Measurements from ENCODE around the gene PAFAH1B2. TPM values are rescaled to one million over a fixed set of nuclear protein-coding genes. Genes with fewer than 3 reads are reported as not detected.

PAFAH1B2 gene
- total and polyA plus RNA-seq, 2 donors (not counting 3 experiments of a cell fraction or from before 2014, with no cell fraction given), result 34.2 to 128 TPM

DNA sequence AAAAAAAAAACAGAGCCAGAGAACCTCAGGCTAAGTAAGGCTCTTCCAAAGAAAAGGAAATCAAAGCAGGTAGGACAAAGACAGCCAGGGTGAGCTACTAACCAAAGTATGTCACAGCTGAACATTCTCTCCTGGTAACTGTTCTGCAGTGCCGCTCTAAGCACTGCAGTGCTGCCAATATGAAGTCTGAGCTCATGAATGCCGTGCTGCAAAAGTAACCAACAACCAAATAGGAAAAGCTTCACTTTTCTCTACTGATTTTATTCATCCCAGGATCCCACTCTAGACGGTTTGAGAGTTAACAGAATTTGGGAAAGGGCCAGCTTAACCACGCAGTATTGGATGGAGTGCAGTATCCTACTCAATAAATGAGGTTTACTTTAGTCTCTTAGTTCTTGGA, 49.3 kb upstream of the PAFAH1B2 start:
- no peak overlapping the region for H2AFZ ChIP-seq (ENCODE audit: low read depth, low read length)
- no TSS peak for BruUV-seq (replicated peaks)
- no peaks in the 10 kb centered on the region for H3K9me1 ChIP-seq (replicated peaks; ENCODE audit: control insufficient read depth, extremely low read depth, insufficient read depth, low read length)
- no peaks in the 10 kb centered on the region for H3K36me3 ChIP-seq (ENCODE audit: control insufficient read depth in 2 of 2, extremely low read depth in 1 of 2, insufficient read depth in 2 of 2, low read length in 2 of 2)
- no peak overlapping the region for H3K27ac ChIP-seq (ENCODE audit: insufficient read depth, low read depth, low read length)
- H3K4me1 ChIP-seq (ENCODE audit: control insufficient read depth, extremely low read depth, insufficient read depth, low read length), result peaks cover 17% of the 10 kb centered on the region
- CTCF ChIA-PET, result interaction anchor here (1.2 to 1.6 kb wide), 3 partner anchors 18 to 258 kb away, joined by 3 to 5 read pairs (median 3); no protein-coding TSS in a partner anchor
- H3K9me3 ChIP-seq (replicated peaks; ENCODE audit: control insufficient read depth, insufficient read depth, low read length), result no peaks in the 10 kb centered on the region
- intact Hi-C loops (cut with micrococcal nuclease), result loop anchor here (5.0 kb wide), 2 partner anchors 57 to 82 kb away; no protein-coding TSS in a partner anchor
- no peak overlapping the region for H3K9ac ChIP-seq (replicated peaks; ENCODE audit: extremely low read depth, insufficient read depth, low read length)
- DNase-seq (ENCODE audit: low read depth, low spot score) (no peak), FAIRE-seq (no peak)
- TF ChIP-seq FOS (IDR thresholded peaks at IDR 0.05; ENCODE audit: borderline replicate concordance, insufficient read depth, low read length), result no peak
- TF ChIP-seq POLR2A (IDR thresholded peaks at IDR 0.05; ENCODE audit: low read depth, low read length), result no peak
- TF ChIP-seq EZH2 (IDR thresholded peaks at IDR 0.05; ENCODE audit: borderline replicate concordance, low read depth, low read length, severe bottlenecking), result no peak
- TF ChIP-seq, protein P1, sequence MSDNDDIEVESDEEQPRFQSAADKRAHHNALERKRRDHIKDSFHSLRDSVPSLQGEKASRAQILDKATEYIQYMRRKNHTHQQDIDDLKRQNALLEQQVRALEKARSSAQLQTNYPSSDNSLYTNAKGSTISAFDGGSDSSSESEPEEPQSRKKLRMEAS (IDR thresholded peaks at IDR 0.05; ENCODE audit: insufficient read depth, insufficient read length), result no peak
- no peak for TF ChIP-seq JUN (IDR thresholded peaks at IDR 0.05; ENCODE audit: borderline replicate concordance, insufficient read depth, insufficient read length, low read depth)
- peaks cover 18% of the 10 kb centered on the region for H3K79me2 ChIP-seq (ENCODE audit: control insufficient read depth, insufficient read depth, low read length)
- H3K4me3 ChIP-seq (replicated peaks in 1 of 3; ENCODE audit: insufficient read depth in 1 of 3, low read depth in 1 of 3, low read length in 3 of 3), result no peak overlapping the region
- no peaks in the 10 kb centered on the region for H3K27me3 ChIP-seq (ENCODE audit: control insufficient read depth in 2 of 2, insufficient read depth in 2 of 2, low read length in 2 of 2)
- no peaks in the 10 kb centered on the region for H4K20me1 ChIP-seq (replicated peaks; ENCODE audit: control insufficient read depth, extremely low read depth, insufficient read depth, low read length)
- H3K4me2 ChIP-seq (ENCODE audit: insufficient read depth, low read length), result no peak overlapping the region
- dilution Hi-C loops (cut with MboI; ENCODE audit: extremely low pct_ligation_motif_present, low sequenced_read_pairs), result no loop called here
- POLR2A ChIA-PET, result no interaction called here

DNA sequence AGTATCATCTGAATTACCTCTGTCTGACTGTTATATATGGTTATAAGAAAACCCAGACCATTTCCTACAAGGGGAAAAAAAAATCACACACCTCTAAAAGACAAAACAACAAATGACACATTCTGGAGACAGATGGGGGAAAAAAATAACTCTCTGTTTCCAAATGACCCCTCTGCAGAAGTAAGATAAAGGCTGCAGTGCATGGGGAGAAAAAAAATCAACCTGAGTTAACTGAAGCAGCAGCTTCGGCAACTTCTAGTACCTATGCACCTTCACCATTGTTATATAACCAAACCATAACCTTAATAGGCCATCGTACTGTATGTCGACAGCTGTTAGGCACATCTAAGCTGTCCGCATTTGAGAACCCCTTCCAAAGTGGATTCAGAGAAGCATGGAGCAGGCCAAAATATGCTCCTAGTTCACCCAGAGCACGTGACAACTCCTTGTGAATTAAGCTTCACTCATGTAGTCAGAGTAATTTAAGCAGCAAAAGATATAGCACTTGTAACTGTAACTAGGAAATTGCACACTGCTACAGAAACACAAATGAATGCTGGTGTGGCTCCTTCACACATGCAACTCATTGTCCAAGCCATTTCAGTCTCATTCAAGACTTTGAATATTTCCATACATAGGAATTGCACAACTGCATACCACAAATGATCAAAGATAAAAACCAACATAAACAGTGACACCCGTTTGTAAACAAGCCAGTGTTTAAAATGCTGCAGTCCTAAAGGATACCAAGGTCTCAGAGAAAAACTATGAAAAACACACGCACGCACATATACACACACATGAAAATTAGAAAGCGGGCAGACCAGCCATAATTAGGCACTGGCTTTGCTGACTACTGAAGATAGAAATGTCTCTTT, 48.6 kb upstream of the PAFAH1B2 start:
- no peaks in the 10 kb centered on the region for H3K36me3 ChIP-seq (ENCODE audit: control insufficient read depth in 2 of 2, extremely low read depth in 1 of 2, insufficient read depth in 2 of 2, low read length in 2 of 2)
- H3K79me2 ChIP-seq (ENCODE audit: control insufficient read depth, insufficient read depth, low read length), result peaks cover 18% of the 10 kb centered on the region
- no peaks in the 10 kb centered on the region for H3K27me3 ChIP-seq (ENCODE audit: control insufficient read depth in 2 of 2, insufficient read depth in 2 of 2, low read length in 2 of 2)
- ChIA-PET POLR2A (no interaction called here), CTCF (interaction anchor here (1.2 to 4.8 kb wide), 3 partner anchors 19 to 305 kb away, joined by 3 to 38 read pairs (median 5); partner anchors contain the start of gene APOA5)
- dilution Hi-C loops (cut with MboI; ENCODE audit: extremely low pct_ligation_motif_present, low sequenced_read_pairs) (no loop called here), intact Hi-C loops (cut with micrococcal nuclease) (loop anchor here (5.0 kb wide), 2 partner anchors 58 to 83 kb away; no protein-coding TSS in a partner anchor)
- H3K9me1 ChIP-seq (replicated peaks; ENCODE audit: control insufficient read depth, extremely low read depth, insufficient read depth, low read length), result no peaks in the 10 kb centered on the region
- H3K9ac ChIP-seq (replicated peaks; ENCODE audit: extremely low read depth, insufficient read depth, low read length), result no peak overlapping the region
- no peaks in the 10 kb centered on the region for H3K9me3 ChIP-seq (replicated peaks; ENCODE audit: control insufficient read depth, insufficient read depth, low read length)
- no peak overlapping the region for H3K4me3 ChIP-seq (replicated peaks in 1 of 3; ENCODE audit: insufficient read depth in 1 of 3, low read depth in 1 of 3, low read length in 3 of 3)
- no TSS peak for BruUV-seq (replicated peaks)
- peaks cover 17% of the 10 kb centered on the region for H3K4me1 ChIP-seq (ENCODE audit: control insufficient read depth, extremely low read depth, insufficient read depth, low read length)
- no peak overlapping the region for H3K27ac ChIP-seq (ENCODE audit: insufficient read depth, low read depth, low read length)
- no peak overlapping the region for H2AFZ ChIP-seq (ENCODE audit: low read depth, low read length)
- no peak overlapping the region for H3K4me2 ChIP-seq (ENCODE audit: insufficient read depth, low read length)
- FAIRE-seq, result no peak
- no peaks in the 10 kb centered on the region for H4K20me1 ChIP-seq (replicated peaks; ENCODE audit: control insufficient read depth, extremely low read depth, insufficient read depth, low read length)
- DNase-seq (ENCODE audit: low read depth, low spot score), result no peak
- TF ChIP-seq MYC (IDR thresholded peaks at IDR 0.05; ENCODE audit: low read depth, low read length), result no peak
- no peak for TF ChIP-seq GATA2 (IDR thresholded peaks at IDR 0.05; ENCODE audit: insufficient read depth, insufficient read length, low read depth, low read length)
- no peak for TF ChIP-seq FOS (IDR thresholded peaks at IDR 0.05; ENCODE audit: borderline replicate concordance, insufficient read depth, low read length)
- no peak for TF ChIP-seq JUN (IDR thresholded peaks at IDR 0.05; ENCODE audit: borderline replicate concordance, insufficient read depth, insufficient read length, low read depth)

Data from endothelial cell of umbilical vein (primary cell).